HG03060 (cell line): ENCODE measurements around the gene LYVE1.
"Not testable (repeated sequence)": the region's sequence is repeated elsewhere in the genome, so short reads cannot be mapped to it uniquely, and the experiment has no call there.

Source experiments
- ATAC-seq: cut with Tn5 transposase; IDR thresholded peaks from one replicate; pipeline ENCODE4 v1.9.1; 2021; ENCODE audit warnings: low read depth, moderate number of reproducible peaks; ENCODE audit not compliant: unreplicated experiment

The LYVE1 gene

GRCh38 chr11:10568486-10568941 lies at the start of gene LYVE1:
Gene LYVE1, minus strand, starts transcription at chr11:10568665. Its CDS starts 133 bp downstream, at chr11:10568532.
- no peak for ATAC-seq

GRCh38 chr11:10617551-10617950 lies 49.1 kb upstream of the LYVE1 start:
- no peak for ATAC-seq

GRCh38 chr11:10611979-10612862 lies 43.8 kb upstream of the LYVE1 start:
- ATAC-seq = no peak

GRCh38 chr11:10609636-10610035 lies 41.2 kb upstream of the LYVE1 start:
- no peak for ATAC-seq

GRCh38 chr11:10608584-10608983 lies 40.1 kb upstream of the LYVE1 start:
- no peak for ATAC-seq

GRCh38 chr11:10607462-10608132 lies 39.1 kb upstream of the LYVE1 start:
- ATAC-seq = no peak

- ATAC-seq = peak; percentile 58
These were observed 38.2 kb upstream of the LYVE1 start for GRCh38 chr11:10606536-10607208.

- ATAC-seq = no peak
These were observed 37.5 kb upstream of the LYVE1 start for GRCh38 chr11:10605941-10606381.

GRCh38 chr11:10604798-10605197 lies 36.3 kb upstream of the LYVE1 start:
- no peak for ATAC-seq

- no peak for ATAC-seq
These were observed 35.9 kb upstream of the LYVE1 start for GRCh38 chr11:10604340-10604748.

- no peak for ATAC-seq
These were observed 35.3 kb upstream of the LYVE1 start for GRCh38 chr11:10603721-10604297.

- ATAC-seq = no peak
These were observed 34.5 kb upstream of the LYVE1 start for GRCh38 chr11:10602945-10603344.

GRCh38 chr11:10602366-10602765 lies 33.9 kb upstream of the LYVE1 start:
- ATAC-seq = no peak

- ATAC-seq = no peak
These were observed 33.4 kb upstream of the LYVE1 start for GRCh38 chr11:10601837-10602236.

GRCh38 chr11:10600570-10601248 lies 32.2 kb upstream of the LYVE1 start:
- no peak for ATAC-seq

GRCh38 chr11:10599388-10600175 lies 31.1 kb upstream of the LYVE1 start:
- ATAC-seq = no peak

GRCh38 chr11:10598816-10599215 lies 30.4 kb upstream of the LYVE1 start:
- ATAC-seq = no peak

GRCh38 chr11:10597877-10598351 lies 29.4 kb upstream of the LYVE1 start:
- ATAC-seq = no peak

GRCh38 chr11:10595840-10596239 lies 27.4 kb upstream of the LYVE1 start:
- not testable (repeated sequence) for ATAC-seq
